GM21723 (cell line): ENCODE data around the gene UCP3.
A peak's percentile ranks its signal among the peaks of the same experiment; 100 is the strongest.

Experiments used
- ATAC-seq: cut with Tn5 transposase; IDR thresholded peaks from one replicate; pipeline ENCODE4 v1.9.1; 2021; ENCODE audit warnings: mild to moderate bottlenecking, moderate library complexity; ENCODE audit not compliant: unreplicated experiment

The UCP3 gene

GRCh38 chr11:74008373-74009229 is at the start of gene UCP3:
TSS of gene UCP3 (minus strand) at chr11:74009085. CDS start at chr11:74007042, 2,043 bp downstream.
- no peak for ATAC-seq

GRCh38 chr11:74057249-74058151 is 48.6 kb upstream of the UCP3 start:
- no peak for ATAC-seq

GRCh38 chr11:74055938-74056337 is 47.1 kb upstream of the UCP3 start:
- ATAC-seq: no peak

GRCh38 chr11:74050465-74050864 is 41.6 kb upstream of the UCP3 start:
- ATAC-seq: no peak

GRCh38 chr11:74048993-74049392 is 40.1 kb upstream of the UCP3 start:
- ATAC-seq: no peak

GRCh38 chr11:74044538-74044937 is 35.7 kb upstream of the UCP3 start:
- no peak for ATAC-seq

GRCh38 chr11:74043450-74043849 is 34.6 kb upstream of the UCP3 start:
- ATAC-seq: no peak

- no peak for ATAC-seq
Measured at GRCh38 chr11:74037309-74037708, 28.4 kb upstream of the UCP3 start.

GRCh38 chr11:74035264-74035663 is 26.4 kb upstream of the UCP3 start:
- ATAC-seq: no peak

- ATAC-seq: no peak
Measured at GRCh38 chr11:74033046-74033445, 24.2 kb upstream of the UCP3 start.

GRCh38 chr11:74030723-74031676 is 22.1 kb upstream of the UCP3 start:
- ATAC-seq: peak; percentile 62

GRCh38 chr11:74025467-74026166 is 16.7 kb upstream of the UCP3 start:
- ATAC-seq: no peak

GRCh38 chr11:74024261-74025029 is 15.6 kb upstream of the UCP3 start:
- ATAC-seq: no peak

GRCh38 chr11:74023276-74023675 is 14.4 kb upstream of the UCP3 start:
- no peak for ATAC-seq

- no peak for ATAC-seq
Measured at GRCh38 chr11:74022546-74022945, 13.7 kb upstream of the UCP3 start.

GRCh38 chr11:74021998-74022397 is 13.1 kb upstream of the UCP3 start:
- ATAC-seq: no peak

- peak; percentile 69 for ATAC-seq
Measured at GRCh38 chr11:74020539-74020938, 11.7 kb upstream of the UCP3 start.

GRCh38 chr11:74019860-74020259 is 11.0 kb upstream of the UCP3 start:
- no peak for ATAC-seq

- ATAC-seq: no peak
Measured at GRCh38 chr11:74019104-74019738, 10.3 kb upstream of the UCP3 start.
